HCT116 (cell line): Measurements from ENCODE around the gene SEMA7A. TPM values are rescaled to one million over a fixed set of nuclear protein-coding genes. Genes with fewer than 3 reads are reported as not detected.

Experiments used
- ATAC-seq: fragments of 200-7000 bp; cut with Tn5 transposase; 2 replicates; pipeline ENCODE4 v1.9.1; 2020; ENCODE audit warnings: mild to moderate bottlenecking, moderate library complexity
- BruUV-seq: library from RNA; stranded (reverse); fragments of 400-500 nt; replicated peaks from 2 replicates; lab custom pipeline; 2021; lab: Mats Ljungman, UMichigan
- CTCF ChIA-PET: fragments of 300-600 bp; sonication (Branson Sonifier 250); formaldehyde crosslinking; loops from one replicate; lab custom pipeline; 2021; ENCODE audit warnings: antibody characterized with exemption; lab: Charles Lee
- POLR2A ChIA-PET: fragments of 300-600, 350-600 bp; sonication (Branson Sonifier 250); formaldehyde crosslinking; loops from one replicate; lab custom pipeline; 2021; ENCODE audit warnings: antibody characterized with exemption; lab: Charles Lee
- RAD21 ChIA-PET, 2 experiments: fragments of 300-600 bp; sonication (Branson Sonifier 250); formaldehyde crosslinking; loops; one replicate each; lab custom pipeline; 2023; ENCODE audit warnings: low total read pairs in 2 of 2; ENCODE audit not compliant: uncharacterized antibody in 2 of 2, unreplicated experiment in 2 of 2, low non-redundant PET in 1 of 2; lab: Charles Lee
- DNase-seq: peaks from one replicate; pipeline ENCODE4 v3.0.0-alpha.2; 2010; ENCODE audit warnings: low read depth, low spot score
- H2AFZ ChIP-seq: fragments of 200-600 bp; shearing (Covaris generic), sonication (generic); 2 replicates; pipeline ENCODE4 v1.6.1; 2017; ENCODE audit warnings: low read depth, mixed run types, mixed read lengths, antibody characterized with exemption, low read length; ENCODE audit not compliant: poor library complexity, severe bottlenecking
- H3K27ac ChIP-seq: 2 replicates; pipeline ENCODE4 v1.5.1; 2012; ENCODE audit warnings: low read depth, low read length
- H3K27me3 ChIP-seq: fragments of 200-600 bp; sonication (generic); 2 replicates; pipeline ENCODE4 v1.6.1; 2016; ENCODE audit warnings: mixed run types, low read length, mixed read lengths; ENCODE audit not compliant: insufficient read depth
- H3K36me3 ChIP-seq, 2 experiments: fragments of 200-500 bp in 1 of 2; fragments of 200-600 bp in 1 of 2; sonication (Bioruptor generic) in 1 of 2; sonication (generic) in 1 of 2; 2 replicates each; pipeline versions ENCODE4 v1.5.1 to v1.6.1; 2014 to 2016; ENCODE audit warnings: low read length in 2 of 2, inconsistent platforms in 1 of 2, mixed read lengths in 1 of 2, mixed run types in 1 of 2; ENCODE audit not compliant: insufficient read depth in 2 of 2, control insufficient read depth in 1 of 2
- H3K4me1 ChIP-seq, 2 experiments: fragments of 200-600 bp in 1 of 2; sonication (generic) in 1 of 2; 2 replicates each; pipeline versions ENCODE4 v1.5.1 to v1.6.1; 2012 to 2017; ENCODE audit warnings: low read length in 2 of 2, inconsistent platforms in 1 of 2, mild to moderate bottlenecking in 1 of 2, mixed read lengths in 1 of 2, mixed run types in 1 of 2, moderate library complexity in 1 of 2; ENCODE audit not compliant: insufficient read depth in 2 of 2, control insufficient read depth in 1 of 2
- H3K4me2 ChIP-seq: fragments of 200-600 bp; sonication (generic); 2 replicates; pipeline ENCODE4 v1.6.1; 2017; ENCODE audit warnings: mixed run types, low read length, mixed read lengths
- H3K4me3 ChIP-seq, 2 experiments: fragments of 200-600 bp in 1 of 2; sonication (generic) in 1 of 2; replicated peaks in 1 of 2; 2 replicates each; pipeline ENCODE4 v1.5.1; 2011 to 2016; ENCODE audit warnings: low read length in 2 of 2, control low read depth in 1 of 2, low read depth in 1 of 2, mild to moderate bottlenecking in 1 of 2, mixed read lengths in 1 of 2, mixed run types in 1 of 2
- H3K79me2 ChIP-seq: fragments of 200-600 bp; sonication (generic); 2 replicates; pipeline ENCODE4 v1.6.1; 2017; ENCODE audit warnings: mild to moderate bottlenecking, mixed run types, low read length, moderate library complexity, mixed read lengths; ENCODE audit not compliant: insufficient read depth
- H3K9ac ChIP-seq: fragments of 200-600 bp; sonication (generic); 2 replicates; pipeline ENCODE4 v1.6.1; 2016; ENCODE audit warnings: low read length, mixed read lengths
- H3K9me2 ChIP-seq: fragments of 200-600 bp; sonication (generic), shearing (Covaris generic); 2 replicates; pipeline ENCODE4 v1.6.1; 2017; ENCODE audit warnings: mixed run types, mild to moderate bottlenecking, moderate library complexity; ENCODE audit not compliant: insufficient read depth
- H3K9me3 ChIP-seq, 2 experiments: fragments of 200-500 bp in 1 of 2; fragments of 200-600 bp in 1 of 2; sonication (Bioruptor generic) in 1 of 2; sonication (generic) in 1 of 2; 2 replicates each; pipeline ENCODE4 v1.6.1; 2014 to 2017; ENCODE audit warnings: low read length in 2 of 2, mixed read lengths in 2 of 2, inconsistent platforms in 1 of 2, low read depth in 1 of 2, mild to moderate bottlenecking in 1 of 2, mixed run types in 1 of 2, moderate library complexity in 1 of 2; ENCODE audit not compliant: control insufficient read depth in 1 of 2, insufficient read depth in 1 of 2
- H4K20me1 ChIP-seq: fragments of 200-600 bp; sonication (generic), shearing (Covaris generic); 2 replicates; pipeline ENCODE4 v1.6.1; 2017; ENCODE audit warnings: mixed run types, mild to moderate bottlenecking, moderate library complexity; ENCODE audit not compliant: insufficient read depth
- ATF3 ChIP-seq: IDR thresholded peaks from 2 replicates; pipeline ENCODE4 v1.6.1; 2012
- CBX3 ChIP-seq: IDR thresholded peaks from 2 replicates; pipeline ENCODE4 v1.6.1; 2012; ENCODE audit warnings: low read depth
- EGR1 ChIP-seq: IDR thresholded peaks from 2 replicates; pipeline ENCODE4 v1.6.1; 2012; ENCODE audit warnings: low read depth
- EZH2phosphoT487 ChIP-seq: fragments of 200-600 bp; IDR thresholded peaks from 2 replicates; pipeline ENCODE4 v1.6.1; 2018; ENCODE audit warnings: antibody characterized with exemption, borderline replicate concordance
- JUND ChIP-seq: IDR thresholded peaks from 2 replicates; pipeline ENCODE4 v1.6.1; 2012
- POLR2A ChIP-seq: IDR thresholded peaks from 2 replicates; pipeline ENCODE4 v1.7.0; 2011; ENCODE audit warnings: borderline replicate concordance; ENCODE audit not compliant: insufficient read depth, insufficient read length; ENCODE audit errors: extremely low read depth
- POLR2AphosphoS5 ChIP-seq: IDR thresholded peaks from 2 replicates; pipeline ENCODE4 v1.6.1; 2011; ENCODE audit warnings: mild to moderate bottlenecking, low read depth, low read length, moderate library complexity
- RAD21 ChIP-seq: IDR thresholded peaks from 2 replicates; pipeline ENCODE4 v1.6.1; 2012; ENCODE audit warnings: low read depth, mild to moderate bottlenecking
- REST ChIP-seq: IDR thresholded peaks from 2 replicates; pipeline ENCODE4 v1.6.1; 2012; ENCODE audit warnings: low read depth
- SP1 ChIP-seq: IDR thresholded peaks from 2 replicates; pipeline ENCODE4 v1.6.1; 2012; ENCODE audit warnings: low read depth
- SRF ChIP-seq: IDR thresholded peaks from 2 replicates; pipeline ENCODE4 v1.6.1; 2012; ENCODE audit warnings: low read depth
- ZFX ChIP-seq: fragments of 450-650 bp; IDR thresholded peaks from 2 replicates; pipeline ENCODE4 v1.6.1; 2017
- ZNF274 ChIP-seq: fragments of 200-500 bp; sonication (Bioruptor generic); IDR thresholded peaks from 2 replicates; pipeline ENCODE4 v1.6.1; 2014; ENCODE audit warnings: mild to moderate bottlenecking, low read depth, low read length, inconsistent platforms
- intact Hi-C: fragments of 100-400 bp; cut with micrococcal nuclease; formaldehyde crosslinking; loops from 2 replicates; pipeline ENCODE4 v1.10.0; 2022
- total RNA-seq: library from RNA; stranded (reverse); gene quantifications from one replicate; pipeline ENCODE4 v1.2.1, GENCODE V29; 2021; ENCODE audit not compliant: unreplicated experiment

Gene SEMA7A
- total RNA-seq, 1 experiment from 2014 or later, result 13.8 TPM

GRCh38 chr15:74421302-74422245 lies 12.2 kb downstream of the SEMA7A start:
- intact Hi-C loops, result no loop called here
- no peak for ATAC-seq
- H3K4me2 ChIP-seq, result peak overlapping the region; percentile 67

More at GRCh38 chr15:74421302-74422245, 12.2 kb downstream of the SEMA7A start:
- no TSS peak for BruUV-seq
- H3K79me2 ChIP-seq, result peaks cover 95% of the 10 kb centered on the region
- peak overlapping the region; percentile 90 for H3K27ac ChIP-seq
- peak overlapping the region; percentile 60 for H3K9ac ChIP-seq
- H3K4me3 ChIP-seq, result no peak overlapping the region
- peaks cover 75 to 89% of the 10 kb centered on the region in 2 experiments for H3K4me1 ChIP-seq
- ChIA-PET CTCF (no interaction called here), POLR2A (interaction anchor here (2.1 kb wide), 1 partner anchor 9 kb away, joined by 6 read pairs; no protein-coding TSS in a partner anchor), RAD21 (no interaction called here)
- H3K9me3 ChIP-seq, result no peaks in the 10 kb centered on the region
- no peaks in the 10 kb centered on the region for H4K20me1 ChIP-seq
- no peaks in the 10 kb centered on the region for H3K9me2 ChIP-seq
- H2AFZ ChIP-seq, result no peak overlapping the region
- no peak for DNase-seq
- H3K27me3 ChIP-seq, result no peaks in the 10 kb centered on the region
- TF ChIP-seq EZH2phosphoT487 (no peak), RAD21 (no peak), CBX3 (no peak), ZFX (no peak), ATF3 (no peak), JUND (no peak), EGR1 (no peak), ZNF274 (no peak), POLR2A (no peak), REST (no peak), SRF (no peak), SP1 (no peak), POLR2AphosphoS5 (no peak)
- peaks cover 0 to 14% of the 10 kb centered on the region in 2 experiments; a peak in 2 of 4 replicates for H3K36me3 ChIP-seq
